ENCODE results near the gene ARL14EPL. TPM values are rescaled to one million over a fixed set of nuclear protein-coding genes. Genes with fewer than 3 reads are reported as not detected.

ARL14EPL gene
- total RNA-seq (2021): not detected in 2 replicates
- Bru-seq, nascent RNA: not detected
- percentile 11 among the genes with signal in this experiment for BruChase-seq, experiment 1, labeled RNA remaining after a 2-hour chase
- not detected for BruChase-seq, experiment 2, labeled RNA remaining after a 6-hour chase
- long read RNA-seq: 0 reads

GRCh38 chr5:116032094-116032517 is at the start of gene ARL14EPL:
Gene ARL14EPL, plus strand, starts transcription at chr5:116032472. Its CDS starts 18,994 bp downstream, at chr5:116051466.
- Histone ChIP-seq H3K27ac (ENCODE audit: low read depth, low read length, poor library complexity, severe bottlenecking) (no peak within 1 kb of the TSS), H3K36me3 (ENCODE audit: insufficient read depth, low read length, poor library complexity, severe bottlenecking) (no peaks in the 10 kb centered on the region), H3K4me3 (ENCODE audit: low read depth, low read length, poor library complexity, severe bottlenecking) (no peak within 1 kb of the TSS), H3K27me3 (replicated peaks; ENCODE audit: insufficient read depth, low read depth, low read length, poor library complexity) (no peaks in the 10 kb centered on the region), H3K4me1 (ENCODE audit: insufficient read depth, low read length, poor library complexity, severe bottlenecking) (no peaks in the 10 kb centered on the region), H3K9me3 (ENCODE audit: low read depth, low read length, poor library complexity, severe bottlenecking) (no peaks in the 10 kb centered on the region)
- DNase-seq (ENCODE audit: low spot score): peak; percentile 24
- CTCF ChIA-PET: no interaction called here
- no TSS peak for BruUV-seq (replicated peaks)
- POLR2A ChIA-PET (ENCODE audit: low non-redundant PET): no interaction called here
- no peak for TF ChIP-seq EZH2 (IDR thresholded peaks at IDR 0.05; ENCODE audit: borderline replicate concordance, low read depth, low read length, poor library complexity, severe bottlenecking)
- TF ChIP-seq CTCF (conservative IDR thresholded peaks at IDR 0.05; ENCODE audit: low read depth, low read length): peak; percentile 25; the same call in 1 of the 2 replicates
- intact Hi-C loops (cut with micrococcal nuclease; ENCODE audit: unreplicated experiment): no loop called here

GRCh38 chr5:115983519-115983918 is 48.8 kb upstream of the ARL14EPL start:
- H3K27ac ChIP-seq (ENCODE audit: low read depth, low read length, poor library complexity, severe bottlenecking): no peak overlapping the region
- ChIA-PET CTCF (no interaction called here), POLR2A (ENCODE audit: low non-redundant PET) (no interaction called here)
- H3K27me3 ChIP-seq (replicated peaks; ENCODE audit: insufficient read depth, low read depth, low read length, poor library complexity): no peaks in the 10 kb centered on the region
- H3K9me3 ChIP-seq (ENCODE audit: low read depth, low read length, poor library complexity, severe bottlenecking): no peaks in the 10 kb centered on the region
- H3K36me3 ChIP-seq (ENCODE audit: insufficient read depth, low read length, poor library complexity, severe bottlenecking): no peaks in the 10 kb centered on the region
- no peak overlapping the region for H3K4me3 ChIP-seq (ENCODE audit: low read depth, low read length, poor library complexity, severe bottlenecking)
- no TSS peak for BruUV-seq (replicated peaks)
- no peak for TF ChIP-seq CTCF (conservative IDR thresholded peaks at IDR 0.05; ENCODE audit: low read depth, low read length)
- TF ChIP-seq EZH2 (IDR thresholded peaks at IDR 0.05; ENCODE audit: borderline replicate concordance, low read depth, low read length, poor library complexity, severe bottlenecking): no peak
- intact Hi-C loops (cut with micrococcal nuclease; ENCODE audit: unreplicated experiment): no loop called here
- DNase-seq (ENCODE audit: low spot score): no peak
- no peaks in the 10 kb centered on the region for H3K4me1 ChIP-seq (ENCODE audit: insufficient read depth, low read length, poor library complexity, severe bottlenecking)

DNA sequence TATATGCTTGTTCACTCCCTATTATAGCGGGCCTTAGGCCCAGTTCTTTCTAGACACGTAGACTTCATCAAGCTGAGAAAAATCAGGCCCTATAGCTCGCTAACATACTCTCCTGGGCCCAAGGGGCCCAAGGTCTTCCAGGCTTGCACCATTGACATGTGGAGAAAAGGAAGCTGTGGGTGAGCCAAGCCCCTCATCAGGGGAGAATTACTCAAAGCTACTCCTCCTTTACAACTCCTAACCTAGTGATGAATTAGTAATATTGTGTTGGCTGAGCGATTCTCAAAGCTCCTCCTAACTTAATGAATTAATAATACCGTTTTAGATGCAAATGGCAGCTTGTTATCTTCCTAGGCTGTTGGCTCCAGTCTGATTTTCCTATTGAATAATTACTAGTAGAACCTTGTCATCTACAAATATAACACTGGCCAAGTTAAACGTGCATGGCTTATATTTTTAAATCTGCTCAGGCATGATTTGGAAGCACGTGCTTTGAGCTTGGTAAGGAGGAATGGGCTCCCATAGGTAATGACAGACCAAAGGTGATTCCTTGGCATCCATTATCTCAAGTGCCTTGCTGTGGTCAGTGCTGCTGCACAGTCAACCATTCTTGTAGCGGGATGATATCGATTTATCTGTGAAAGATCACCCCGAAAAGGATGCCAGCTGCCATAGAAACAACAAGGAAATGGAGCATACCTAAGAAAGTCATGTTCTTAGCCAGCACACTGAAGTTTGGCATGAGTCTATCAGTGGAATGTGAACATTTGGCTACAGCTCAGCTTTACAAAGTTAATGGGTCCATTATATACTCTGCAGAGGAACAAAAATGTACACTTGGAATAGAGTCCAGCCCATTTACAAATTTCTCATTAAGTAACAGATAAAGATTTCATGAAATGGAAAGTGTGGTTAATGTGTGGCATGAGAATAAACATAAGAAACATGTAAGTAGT is 46.2 kb upstream of the ARL14EPL start:
- Histone ChIP-seq H3K4me3 (ENCODE audit: low read depth, low read length, poor library complexity, severe bottlenecking) (no peak overlapping the region), H3K4me1 (ENCODE audit: insufficient read depth, low read length, poor library complexity, severe bottlenecking) (no peaks in the 10 kb centered on the region), H3K27ac (ENCODE audit: low read depth, low read length, poor library complexity, severe bottlenecking) (no peak overlapping the region), H3K27me3 (replicated peaks; ENCODE audit: insufficient read depth, low read depth, low read length, poor library complexity) (peaks cover 10% of the 10 kb centered on the region), H3K9me3 (ENCODE audit: low read depth, low read length, poor library complexity, severe bottlenecking) (no peaks in the 10 kb centered on the region), H3K36me3 (ENCODE audit: insufficient read depth, low read length, poor library complexity, severe bottlenecking) (no peaks in the 10 kb centered on the region)
- POLR2A ChIA-PET (ENCODE audit: low non-redundant PET): no interaction called here
- CTCF ChIA-PET: no interaction called here
- BruUV-seq (replicated peaks): no TSS peak
- intact Hi-C loops (cut with micrococcal nuclease; ENCODE audit: unreplicated experiment): no loop called here
- TF ChIP-seq EZH2 (IDR thresholded peaks at IDR 0.05; ENCODE audit: borderline replicate concordance, low read depth, low read length, poor library complexity, severe bottlenecking) (no peak), CTCF (conservative IDR thresholded peaks at IDR 0.05; ENCODE audit: low read depth, low read length) (no peak)
- DNase-seq (ENCODE audit: low spot score): no peak

Data from A673 (cell line).